CD4-positive, alpha-beta T cell treated with Interleukin-15 for 4 hours (primary cell): ENCODE data around the gene ZNF773.
"Not testable (repeated sequence)": the region's sequence is repeated elsewhere in the genome, so short reads cannot be mapped to it uniquely, and the experiment has no call there.

ENCODE experiments used
- DNase-seq: peaks from one replicate; pipeline ENCODE4 v3.0.0-alpha.2; 2020; ENCODE audit warnings: low spot score

The ZNF773 gene

DNA sequence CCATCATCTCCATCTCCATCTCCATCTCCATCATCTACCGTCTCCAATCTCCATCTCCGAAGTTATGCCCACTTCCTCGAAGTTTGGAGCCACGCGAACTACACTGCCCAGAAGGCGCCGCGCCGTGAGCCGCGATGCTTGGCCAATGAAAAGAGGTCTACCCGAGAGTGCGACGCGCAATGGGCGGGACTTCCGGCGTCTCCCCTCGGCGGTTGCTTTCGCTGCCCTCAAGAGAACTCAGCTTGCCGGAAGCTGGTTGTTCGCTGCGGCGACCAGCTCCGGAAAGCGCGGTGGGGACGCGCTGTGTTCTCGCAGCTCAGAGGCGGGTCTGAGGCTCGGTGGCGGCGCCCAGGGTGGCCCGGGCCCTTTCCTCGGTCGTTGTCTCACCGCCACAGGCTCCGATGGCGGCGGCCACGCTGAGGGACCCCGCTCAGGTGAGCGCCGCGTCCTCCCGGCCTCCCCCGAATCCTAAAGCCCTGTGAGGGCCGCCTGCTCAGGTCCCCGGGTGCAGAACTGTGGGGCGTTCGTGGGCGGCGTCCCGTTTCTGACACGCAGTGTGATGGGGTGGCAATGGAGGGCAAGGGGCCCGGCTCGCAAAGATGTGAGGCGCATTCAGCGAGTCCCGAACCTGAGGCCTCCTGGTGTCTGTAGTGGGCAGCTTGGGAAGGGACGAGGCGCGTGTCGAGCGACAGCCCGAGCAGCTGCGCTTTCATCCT, at the start of gene ZNF773:
ZNF773 (plus strand) TSS at position 259 of the 716 bp plus-strand sequence; CDS start at position 402, 143 bp downstream.
- peak; percentile 95 for DNase-seq

DNA sequence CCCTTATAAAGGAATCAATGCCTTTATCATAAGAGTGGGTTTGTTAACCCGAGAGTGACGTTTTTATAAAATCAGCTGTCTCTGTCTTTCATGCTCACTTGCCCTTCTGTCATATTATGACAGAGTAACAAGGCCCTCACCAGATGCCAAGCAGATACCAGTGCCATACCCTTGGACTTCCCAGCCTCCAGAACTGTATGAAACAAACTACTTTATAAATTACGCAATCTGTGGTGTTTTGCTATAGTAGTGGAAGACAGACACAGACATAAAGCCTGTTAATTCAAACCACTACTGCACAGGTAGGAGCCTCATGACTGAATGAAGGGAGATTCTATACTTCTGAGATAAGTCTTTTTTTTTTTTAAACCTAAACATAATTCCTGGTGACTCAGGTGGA, 47.4 kb upstream of the ZNF773 start:
- DNase-seq, result no peak

DNA sequence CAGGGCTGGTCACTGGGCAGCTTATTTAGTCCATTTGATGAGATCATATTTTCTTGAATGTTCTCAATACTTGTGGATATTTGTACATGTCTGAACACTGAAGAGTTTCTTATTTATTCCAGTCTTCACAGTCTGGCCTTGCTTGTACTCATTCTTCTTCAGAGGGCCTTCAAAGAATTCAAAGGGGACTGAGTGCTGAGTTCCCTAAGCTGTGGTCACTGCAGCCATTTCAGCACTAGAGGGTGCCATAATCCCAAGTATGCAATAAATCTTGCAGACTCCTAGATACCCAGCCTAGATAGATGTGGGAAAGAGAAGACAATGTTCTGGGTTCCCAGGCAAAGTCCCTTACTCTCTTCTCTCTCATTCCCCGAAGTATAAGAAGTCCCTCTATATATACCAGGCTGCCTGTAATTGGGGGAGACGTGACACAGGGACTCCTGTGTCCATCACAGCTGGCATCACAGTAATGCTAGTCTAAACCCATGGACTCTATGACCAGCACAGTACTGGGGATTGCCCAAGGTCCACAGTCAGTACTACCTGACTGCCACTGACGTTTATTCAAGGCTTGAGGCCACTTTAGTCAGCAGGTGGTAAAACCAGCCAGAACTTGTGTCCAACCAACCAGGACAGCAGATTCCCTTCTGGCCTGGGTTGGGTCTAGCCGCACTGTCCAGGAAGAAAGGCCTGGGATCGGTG, 33.9 kb upstream of the ZNF773 start:
- peak; percentile 27 for DNase-seq

DNA sequence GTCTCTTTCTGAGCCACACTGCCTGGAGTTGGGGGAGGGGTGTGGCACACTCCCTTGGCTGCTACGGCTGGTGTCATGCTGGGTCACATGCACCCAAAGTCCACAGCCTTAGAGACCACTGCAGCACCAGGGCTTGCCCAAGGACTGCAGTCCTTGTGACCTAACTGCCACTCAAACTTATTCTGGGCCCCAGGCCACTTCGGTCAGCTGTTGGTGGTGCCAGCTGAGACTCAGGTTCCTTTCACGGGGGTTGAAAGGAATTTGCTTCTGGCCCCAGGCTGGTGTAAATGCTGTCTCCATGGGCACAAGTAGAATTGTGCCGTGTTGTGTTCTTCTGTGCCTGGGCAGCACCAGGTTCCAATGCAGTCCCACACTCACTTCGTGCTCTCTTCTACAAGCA, 33.2 kb upstream of the ZNF773 start:
- no peak for DNase-seq

DNA sequence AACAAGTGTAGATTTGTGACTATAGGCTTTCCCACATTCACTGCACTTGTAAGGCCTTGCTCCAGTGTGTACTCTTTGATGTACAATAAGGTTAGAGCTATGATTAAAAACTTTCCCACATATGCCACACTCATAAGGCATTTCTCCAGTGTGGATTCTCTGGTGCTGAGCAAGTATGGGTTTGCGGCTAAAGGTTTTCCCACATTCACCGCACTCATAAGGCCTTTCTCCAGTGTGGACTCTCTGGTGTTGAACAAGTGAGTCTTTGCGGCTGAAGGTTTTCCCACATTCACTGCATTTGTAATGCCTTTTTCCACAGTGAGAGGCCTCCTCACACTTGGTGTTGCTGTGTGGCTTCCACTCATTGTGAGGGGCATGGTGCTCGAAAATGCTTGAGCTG, 26.1 kb upstream of the ZNF773 start:
- DNase-seq, result no peak

DNA sequence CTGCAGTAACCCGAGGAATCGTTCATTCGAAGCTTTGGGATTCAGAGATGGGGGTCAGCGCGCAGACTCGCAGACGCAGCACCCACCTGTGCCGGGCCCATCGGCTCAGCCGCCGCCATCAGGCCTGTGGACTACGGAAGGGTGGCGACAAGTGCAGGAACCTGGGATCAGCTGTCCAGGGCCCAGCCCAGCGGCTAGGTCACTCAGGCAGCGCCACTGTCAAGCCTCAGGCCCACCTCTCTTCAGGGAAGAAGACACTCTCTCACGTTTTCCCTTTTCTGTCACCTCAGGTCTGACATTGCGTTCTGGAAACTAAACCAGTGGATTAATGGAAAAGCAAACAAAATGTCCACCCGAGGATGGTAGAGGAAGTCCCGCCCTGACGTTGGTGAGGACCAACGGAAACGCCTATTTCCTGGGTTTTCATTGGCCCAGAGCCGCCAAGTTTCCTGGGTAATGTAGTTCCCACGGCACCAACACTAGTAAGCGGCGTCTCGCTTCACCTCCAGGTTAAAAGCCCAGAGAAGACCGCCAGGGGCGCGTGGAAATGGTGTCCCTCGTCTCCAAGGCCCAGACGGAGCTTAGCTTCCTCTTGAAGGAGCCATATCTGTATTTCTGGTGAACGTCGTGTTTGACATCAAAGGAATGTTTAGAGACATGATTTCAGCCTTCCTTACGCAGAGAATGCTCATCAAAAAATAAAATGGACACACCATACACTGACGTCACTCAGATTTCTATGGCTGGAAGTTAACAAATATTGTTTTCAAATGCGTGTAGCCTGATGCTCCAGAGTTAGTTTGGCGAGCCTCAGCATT, 22.3 kb upstream of the ZNF773 start, which contains the start of gene ZNF772:
ZNF772 (minus strand) TSS at position 376 of the 818 bp plus-strand sequence; CDS start at position 119, 257 bp downstream.
- DNase-seq, result peak; percentile 91

DNA sequence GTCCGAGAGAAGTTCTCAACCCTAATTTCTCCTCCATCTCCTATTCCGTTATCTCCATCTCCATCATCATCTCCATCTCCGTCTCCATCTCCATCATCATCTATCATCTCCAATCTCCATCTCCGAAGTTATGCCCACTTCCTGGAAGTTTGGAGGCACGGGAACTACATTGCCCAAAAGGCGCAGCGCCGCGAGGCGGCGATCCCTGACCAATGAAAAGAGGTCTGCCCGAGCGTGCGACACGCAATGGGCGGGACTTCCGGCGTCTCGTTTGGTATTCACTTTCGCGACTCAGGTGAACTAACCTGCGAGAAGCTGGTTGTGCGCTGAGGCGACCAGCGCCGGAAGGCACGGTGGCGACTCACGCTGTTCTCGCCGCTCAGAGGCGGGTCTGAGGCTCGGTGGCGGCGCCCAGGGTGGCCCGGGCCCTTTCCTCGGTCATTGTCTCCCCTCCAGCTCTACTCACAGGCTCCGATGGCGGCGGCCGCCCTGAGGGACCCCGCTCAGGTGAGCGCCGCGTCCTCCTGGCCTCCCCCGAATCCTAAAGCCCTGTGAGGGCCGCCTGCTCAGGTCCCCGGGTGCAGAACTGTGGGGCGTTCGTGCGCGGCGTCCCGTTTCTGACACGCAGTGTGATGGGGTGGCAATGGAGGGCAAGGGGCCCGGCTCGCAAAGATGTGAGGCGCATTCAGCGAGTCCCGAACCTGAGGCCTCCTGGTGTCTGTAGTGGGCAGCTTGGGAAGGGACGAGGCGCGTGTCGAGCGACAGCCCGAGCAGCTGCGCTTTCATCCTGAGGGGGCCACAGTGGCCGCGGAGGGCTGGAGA, 12.1 kb upstream of the ZNF773 start, which contains the start of gene ZNF419:
ZNF419 (plus strand) TSS at position 274 of the 822 bp plus-strand sequence; CDS start at position 475, 201 bp downstream.
- peak; percentile 95 for DNase-seq

DNA sequence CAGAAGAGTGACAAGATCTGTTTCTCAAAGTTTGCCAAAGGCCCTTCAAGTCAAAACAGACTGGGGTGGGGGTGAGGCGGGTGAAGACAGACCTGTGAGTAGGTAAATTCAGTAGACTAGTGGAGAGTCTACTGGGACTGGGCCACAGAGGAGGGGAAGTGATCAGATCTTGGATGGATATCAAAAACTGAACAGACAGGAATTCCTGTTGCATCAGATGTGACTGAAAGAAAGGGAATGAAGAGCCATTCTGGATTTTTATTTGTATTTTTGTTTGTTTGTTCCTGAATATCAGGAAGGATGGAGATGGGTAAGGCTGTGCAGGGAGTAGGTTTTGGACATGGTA, 11.5 kb upstream of the ZNF773 start:
- DNase-seq, result not testable (repeated sequence)

DNA sequence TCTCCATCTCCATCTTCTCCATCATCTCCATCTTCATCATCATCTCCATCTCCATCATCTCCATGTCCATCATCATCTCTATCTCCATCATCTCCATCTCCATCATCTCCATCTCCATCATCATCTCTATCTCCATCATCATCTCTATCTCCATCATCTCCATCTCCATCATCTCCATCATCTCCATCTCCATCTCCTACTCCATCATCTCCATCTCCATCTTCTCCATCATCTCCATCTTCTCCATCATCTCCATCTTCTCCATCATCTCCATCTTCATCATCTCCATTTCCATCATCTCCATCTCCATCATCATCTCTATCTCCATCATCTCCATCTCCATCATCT, 432 bp upstream of the ZNF773 start:
- DNase-seq, result not testable (repeated sequence)

DNA sequence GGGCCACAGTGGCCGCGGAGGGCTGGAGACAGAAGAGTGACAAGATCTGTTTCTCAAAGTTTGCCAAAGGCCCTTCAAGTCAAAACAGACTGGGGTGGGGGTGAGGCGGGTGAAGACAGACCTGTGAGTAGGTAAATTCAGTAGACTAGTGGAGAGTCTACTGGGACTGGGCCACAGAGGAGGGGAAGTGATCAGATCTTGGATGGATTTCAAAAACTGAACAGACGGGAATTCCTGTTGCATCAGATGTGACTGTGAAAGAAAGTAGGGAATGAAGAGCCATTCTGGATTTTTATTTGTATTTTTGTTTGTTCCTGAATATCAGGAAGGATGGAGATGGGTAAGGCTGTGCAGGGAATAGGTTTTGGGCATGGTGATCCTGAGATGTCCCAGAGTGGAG, 662 bp downstream of the ZNF773 start:
- DNase-seq, result not testable (repeated sequence)

DNA sequence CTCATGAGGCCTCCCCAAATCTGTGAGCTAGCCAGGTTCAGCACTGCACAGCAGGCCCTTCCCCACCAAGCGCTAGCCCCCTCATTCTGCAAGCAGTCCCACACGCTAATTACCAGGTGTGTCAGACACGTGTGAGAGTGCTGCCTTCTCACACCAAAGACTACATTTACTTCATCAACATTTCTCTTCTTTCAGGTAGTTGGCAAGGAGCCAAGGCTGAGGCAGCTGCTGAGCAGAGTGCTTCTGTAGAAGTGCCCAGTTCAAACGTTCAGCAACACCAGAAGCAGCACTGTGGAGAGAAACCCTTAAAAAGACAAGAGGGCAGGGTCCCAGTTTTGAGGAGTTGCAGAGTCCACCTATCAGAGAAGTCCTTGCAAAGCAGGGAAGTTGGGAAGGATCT, 6.4 kb downstream of the ZNF773 start:
- DNase-seq, result no peak

DNA sequence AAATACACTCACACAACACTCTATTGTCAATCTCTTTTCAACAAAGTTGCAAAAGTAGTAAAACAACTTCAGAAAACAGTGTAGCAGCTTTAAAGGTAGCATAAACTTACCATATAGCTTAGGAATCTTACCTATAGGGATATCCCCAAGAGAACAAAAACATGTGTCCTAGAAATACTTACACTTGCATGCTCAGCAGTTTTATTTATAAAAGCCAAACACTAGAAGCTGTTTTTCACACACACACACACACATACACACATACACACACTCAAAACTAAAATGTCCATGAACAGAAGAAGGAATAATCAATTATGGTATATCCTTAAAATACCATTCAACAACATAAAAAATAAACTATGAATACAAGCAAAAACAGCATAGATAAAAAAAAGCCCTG, 11.7 kb downstream of the ZNF773 start:
- no peak for DNase-seq

DNA sequence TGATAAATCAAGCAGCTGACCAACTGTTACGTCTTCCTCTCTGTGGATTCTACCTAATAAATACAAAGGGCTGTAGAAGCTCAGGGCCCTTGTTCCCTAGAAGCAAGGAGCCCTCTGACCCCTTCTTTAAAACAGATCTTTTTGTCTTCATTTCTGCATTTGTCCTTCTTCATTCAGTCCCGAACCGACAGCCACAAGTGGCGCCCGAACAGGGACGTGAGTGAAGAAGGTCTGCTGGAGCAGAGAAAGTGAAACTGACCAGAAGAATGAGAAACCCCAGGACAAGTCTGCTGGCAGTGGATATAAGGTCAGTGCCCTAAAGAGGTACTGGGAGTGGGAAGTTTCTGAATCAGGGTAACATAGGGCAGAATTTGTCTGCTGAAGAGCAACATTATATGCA, 13.1 kb downstream of the ZNF773 start:
- DNase-seq, result no peak

DNA sequence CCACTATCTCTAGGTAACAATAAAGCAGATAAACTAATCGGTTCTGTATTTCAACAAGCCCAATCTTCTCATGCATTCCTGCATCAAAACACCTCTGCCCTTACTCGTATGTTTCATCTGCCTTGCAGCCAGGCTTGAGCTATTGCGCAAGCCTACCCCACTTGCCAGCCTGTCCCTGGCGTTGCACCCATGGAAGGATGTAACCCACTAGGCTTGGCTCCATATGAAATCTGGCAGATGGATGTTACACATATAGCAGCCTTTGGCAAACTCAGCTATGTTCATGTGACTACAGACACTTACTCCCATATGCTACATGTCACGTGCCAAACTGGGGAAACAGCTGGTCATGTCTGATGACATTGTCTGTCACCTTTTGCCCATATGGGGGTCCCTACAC, 15.5 kb downstream of the ZNF773 start:
- no peak for DNase-seq

DNA sequence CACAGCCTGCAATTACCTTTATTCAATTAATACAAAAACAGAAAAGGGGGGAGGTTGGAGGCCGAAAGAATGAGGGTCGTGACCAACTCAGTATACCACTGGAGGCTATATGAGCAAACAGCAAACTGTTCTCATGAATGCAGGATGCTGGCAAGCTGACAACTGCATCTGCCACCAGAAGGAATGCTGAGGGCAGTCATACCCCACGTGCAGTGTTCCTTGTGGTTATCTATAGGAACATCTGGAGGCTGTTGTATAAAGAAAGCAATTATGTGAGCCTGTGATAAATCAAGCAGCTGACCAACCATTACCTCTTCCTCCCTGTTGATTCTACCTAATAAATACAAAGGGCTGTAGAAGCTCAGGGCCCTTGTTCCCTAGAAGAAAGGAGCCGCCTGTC, 18.3 kb downstream of the ZNF773 start:
- DNase-seq, result not testable (repeated sequence)

DNA sequence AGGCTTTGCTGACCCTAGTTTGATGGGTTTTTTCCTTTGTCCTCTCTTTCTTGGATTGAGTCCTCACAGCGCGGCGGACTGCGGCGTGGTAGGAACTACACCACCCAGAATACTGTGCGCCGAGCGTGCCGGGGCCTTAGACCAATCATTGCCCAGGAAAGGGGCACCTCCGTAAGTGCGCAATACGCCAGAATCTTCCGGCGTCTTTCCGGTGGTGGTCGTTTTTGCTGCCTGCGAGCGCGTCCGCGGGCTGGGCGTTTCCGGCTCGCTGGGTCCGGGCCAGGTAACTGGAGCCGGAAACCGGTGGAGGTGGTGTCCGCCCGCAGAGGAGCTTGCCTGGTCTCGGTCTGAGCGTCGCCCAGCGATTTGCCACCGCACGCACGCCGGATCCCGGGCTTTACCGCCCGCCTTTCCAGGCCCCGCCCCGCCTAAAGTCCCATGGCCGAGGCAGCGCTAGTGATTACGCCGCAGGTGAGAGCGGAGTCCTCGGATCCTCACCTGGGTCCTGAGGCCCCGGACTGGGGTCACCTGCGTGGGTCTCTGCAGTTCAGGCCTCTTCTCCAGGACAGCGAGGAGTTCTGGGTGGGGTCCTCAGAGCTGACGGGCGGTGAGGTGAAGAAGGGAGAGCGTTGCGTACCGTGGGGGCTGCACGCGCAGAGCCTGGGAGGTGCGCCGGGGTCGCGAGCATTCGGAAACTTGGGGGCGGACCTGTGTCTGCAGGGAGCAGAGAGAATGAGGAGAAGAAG, 27.6 kb downstream of the ZNF773 start, which contains the start of gene ZNF549:
ZNF549 (plus strand) TSS at position 221 of the 746 bp plus-strand sequence; CDS start at position 439, 218 bp downstream.
- DNase-seq, result peak; percentile 87

DNA sequence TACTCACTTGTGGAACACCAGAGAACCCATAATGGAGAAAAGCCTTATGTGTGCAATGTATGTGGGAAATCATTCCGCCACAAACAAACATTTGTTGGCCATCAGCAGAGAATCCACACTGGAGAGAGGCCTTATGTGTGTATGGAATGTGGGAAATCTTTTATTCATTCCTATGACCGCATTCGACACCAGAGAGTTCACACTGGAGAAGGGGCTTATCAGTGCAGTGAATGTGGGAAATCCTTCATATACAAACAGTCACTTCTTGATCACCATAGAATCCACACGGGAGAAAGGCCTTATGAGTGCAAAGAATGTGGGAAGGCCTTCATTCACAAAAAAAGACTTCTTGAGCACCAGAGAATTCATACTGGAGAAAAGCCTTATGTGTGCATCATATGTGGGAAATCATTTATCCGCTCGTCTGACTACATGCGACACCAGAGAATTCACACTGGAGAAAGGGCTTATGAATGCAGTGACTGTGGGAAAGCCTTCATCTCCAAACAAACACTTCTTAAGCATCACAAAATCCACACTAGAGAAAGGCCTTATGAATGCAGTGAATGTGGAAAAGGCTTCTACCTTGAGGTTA, 38.3 kb downstream of the ZNF773 start:
- no peak for DNase-seq

DNA sequence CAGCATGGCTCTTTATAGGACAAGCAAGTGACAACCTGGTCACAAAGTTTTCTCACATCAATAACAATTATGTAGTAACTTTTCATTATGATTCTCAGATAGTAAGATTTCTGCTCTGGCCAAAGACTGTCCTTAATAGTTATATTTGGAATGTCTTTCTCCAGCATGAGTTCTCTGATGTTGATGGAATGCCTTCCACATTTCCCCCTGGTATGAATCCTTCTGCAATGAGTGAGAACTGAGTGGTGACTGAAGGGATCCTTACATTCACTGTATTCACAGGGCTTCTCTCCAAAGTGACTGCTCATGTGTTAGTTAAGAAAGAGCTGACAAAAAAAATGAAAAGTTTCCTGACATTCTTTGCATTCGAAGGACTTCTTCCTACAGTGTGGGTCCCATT, 46.8 kb downstream of the ZNF773 start:
- no peak for DNase-seq

DNA sequence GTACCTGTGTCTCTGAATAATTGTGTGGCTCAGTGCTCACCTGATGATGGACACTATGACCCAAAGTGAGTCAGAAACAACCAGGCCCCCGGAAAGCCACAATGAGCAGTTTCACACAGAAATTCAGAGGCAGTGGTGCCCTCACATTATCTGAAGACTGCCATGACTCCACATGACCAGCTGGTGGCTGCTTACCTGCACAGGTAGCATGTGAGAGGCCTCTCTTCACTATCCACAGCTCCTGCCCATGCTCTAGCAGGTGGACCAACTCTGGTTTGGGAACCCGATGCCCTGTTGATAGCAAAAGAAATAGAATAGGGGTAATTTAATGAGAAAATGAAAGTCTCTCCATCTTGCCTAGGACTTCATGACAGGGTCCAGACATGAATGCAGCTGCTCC, 52.7 kb downstream of the ZNF773 start:
- no peak for DNase-seq

DNA sequence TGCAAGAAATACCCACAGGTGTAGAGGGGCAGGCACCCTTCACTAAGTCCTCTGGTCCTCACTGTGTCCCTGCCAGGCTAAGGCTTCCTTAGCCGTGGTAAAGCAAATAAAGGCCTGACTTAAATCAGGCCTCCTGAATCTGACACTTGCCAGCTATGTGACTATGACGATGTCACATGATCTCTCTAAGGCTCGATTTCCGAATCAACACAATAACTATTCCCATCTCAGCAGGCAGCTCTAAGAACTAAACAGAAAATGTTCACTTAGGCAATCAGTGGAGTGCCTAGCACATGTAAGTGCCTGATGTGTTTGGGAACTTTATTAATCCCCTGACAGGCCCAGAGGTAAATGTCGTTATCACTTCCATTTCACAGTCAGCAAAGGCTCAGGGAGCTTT, 57.9 kb downstream of the ZNF773 start:
- DNase-seq, result no peak
